ENCODE data around the gene ATP5MC3. TPM values are rescaled to one million over a fixed set of nuclear protein-coding genes. Genes with fewer than 3 reads are reported as not detected.

ATP5MC3 gene
- total RNA-seq, 1 donor from 2014 or later: 311 TPM

GRCh38 chr2:175175896-175176295, 5.6 kb downstream of the ATP5MC3 start:
- H3K27ac Mint-ChIP-seq: no peak overlapping the region
- peaks cover 18% of the 10 kb centered on the region for H3K36me3 Mint-ChIP-seq
- peaks cover 8% of the 10 kb centered on the region for H3K4me1 Mint-ChIP-seq (ENCODE audit: unreplicated experiment)
- no peak overlapping the region for H3K4me3 Mint-ChIP-seq
- H3K27me3 Mint-ChIP-seq: no peaks in the 10 kb centered on the region
- no peak for TF ChIP-seq CTCF (conservative IDR thresholded peaks at IDR 0.05)
- DNase-seq (ENCODE audit: extremely low spot score, unreplicated experiment): no peak
- no peaks in the 10 kb centered on the region for H3K9me3 Mint-ChIP-seq

GRCh38 chr2:175175320-175175719, 6.2 kb downstream of the ATP5MC3 start:
- peaks cover 13% of the 10 kb centered on the region for H3K36me3 Mint-ChIP-seq
- TF ChIP-seq CTCF (conservative IDR thresholded peaks at IDR 0.05): no peak
- H3K4me1 Mint-ChIP-seq (ENCODE audit: unreplicated experiment): peaks cover 3% of the 10 kb centered on the region
- H3K27ac Mint-ChIP-seq: no peak overlapping the region
- H3K27me3 Mint-ChIP-seq: no peaks in the 10 kb centered on the region
- H3K4me3 Mint-ChIP-seq: no peak overlapping the region
- no peak for DNase-seq (ENCODE audit: extremely low spot score, unreplicated experiment)
- H3K9me3 Mint-ChIP-seq: no peaks in the 10 kb centered on the region

- H3K27me3 Mint-ChIP-seq: no peaks in the 10 kb centered on the region
- peaks cover 12% of the 10 kb centered on the region for H3K4me1 Mint-ChIP-seq (ENCODE audit: unreplicated experiment)
- no peak for TF ChIP-seq CTCF (conservative IDR thresholded peaks at IDR 0.05)
- no peaks in the 10 kb centered on the region for H3K9me3 Mint-ChIP-seq
- no peak overlapping the region for H3K27ac Mint-ChIP-seq
- H3K36me3 Mint-ChIP-seq: peaks cover 5% of the 10 kb centered on the region
- DNase-seq (ENCODE audit: extremely low spot score, unreplicated experiment): no peak
- peak overlapping the region; percentile 62 for H3K4me3 Mint-ChIP-seq
These were observed 10.7 kb downstream of the ATP5MC3 start for GRCh38 chr2:175170659-175171304.

- H3K27ac Mint-ChIP-seq: peak overlapping the region; percentile 100
- H3K27me3 Mint-ChIP-seq: no peaks in the 10 kb centered on the region
- peak overlapping the region; percentile 100 for H3K4me3 Mint-ChIP-seq
- H3K9me3 Mint-ChIP-seq: no peaks in the 10 kb centered on the region
- TF ChIP-seq CTCF (conservative IDR thresholded peaks at IDR 0.05): no peak
- no peak for DNase-seq (ENCODE audit: extremely low spot score, unreplicated experiment)
- H3K36me3 Mint-ChIP-seq: no peaks in the 10 kb centered on the region
- peaks cover 12% of the 10 kb centered on the region for H3K4me1 Mint-ChIP-seq (ENCODE audit: unreplicated experiment)
These were observed 12.3 kb downstream of the ATP5MC3 start for GRCh38 chr2:175169191-175169590.

- Mint-ChIP-seq H3K36me3 (no peaks in the 10 kb centered on the region), H3K4me3 (peak overlapping the region; percentile 100), H3K27ac (peak overlapping the region; percentile 100), H3K4me1 (ENCODE audit: unreplicated experiment) (peaks cover 12% of the 10 kb centered on the region), H3K27me3 (no peaks in the 10 kb centered on the region), H3K9me3 (no peaks in the 10 kb centered on the region)
- no peak for DNase-seq (ENCODE audit: extremely low spot score, unreplicated experiment)
- TF ChIP-seq CTCF (conservative IDR thresholded peaks at IDR 0.05): no peak
These were observed 13.0 kb downstream of the ATP5MC3 start for GRCh38 chr2:175168564-175168945.
